SK-N-SH (cell line): ENCODE results near the gene CADPS2. TPM values are rescaled to one million over a fixed set of nuclear protein-coding genes. Genes with fewer than 3 reads are reported as not detected.

Experiments used
- CTCF ChIA-PET: fragments of 300-600, 350-600 bp; formaldehyde crosslinking; extraction: SDS; loops from one replicate; lab custom pipeline; 2021; lab: Yijun Ruan, JAX
- POLR2A ChIA-PET: fragments of 350-600 bp; sonication (Branson Sonifier 250); formaldehyde crosslinking; extraction: SDS; loops from one replicate; lab custom pipeline; 2020; ENCODE audit warnings: antibody characterized with exemption, inconsistent platforms; lab: Yijun Ruan, JAX
- DNase-seq: peaks from one replicate; pipeline ENCODE4 v3.0.0; 2012
- H2AFZ ChIP-seq: fragments of 200-600 bp; sonication (generic); 2 replicates; pipeline ENCODE4 v1.8.1; 2016; ENCODE audit warnings: antibody characterized with exemption, mild to moderate bottlenecking, low read depth
- H3F3A ChIP-seq: fragments of 200-600 bp; sonication (generic); replicated peaks from 2 replicates; pipeline ENCODE3; 2016; ENCODE audit warnings: antibody characterized with exemption, mild to moderate bottlenecking; ENCODE audit not compliant: insufficient read depth
- H3K27ac ChIP-seq, 2 experiments: fragments of 200-500 bp in 1 of 2; fragments of 200-600 bp in 1 of 2; sonication (Bioruptor generic) in 1 of 2; sonication (generic), shearing (Covaris generic) in 1 of 2; 2 replicates each; pipeline versions ENCODE4 v1.5.1 to v1.6.1; 2014 to 2016; ENCODE audit warnings: low read depth in 2 of 2, inconsistent platforms in 1 of 2, low read length in 1 of 2, mild to moderate bottlenecking in 1 of 2, mixed read lengths in 1 of 2
- H3K27me3 ChIP-seq: fragments of 200-600 bp; sonication (generic), shearing (Covaris generic); 2 replicates; pipeline ENCODE4 v1.6.1; 2016; ENCODE audit warnings: mixed run types; ENCODE audit not compliant: insufficient read depth
- H3K36me3 ChIP-seq, 2 experiments: fragments of 200-500 bp in 1 of 2; fragments of 200-600 bp in 1 of 2; sonication (Bioruptor generic) in 1 of 2; sonication (generic) in 1 of 2; replicated peaks in 1 of 2; 2 replicates each; pipeline versions ENCODE3 to v1.5.1; 2014 to 2016; ENCODE audit warnings: low read length in 1 of 2, mild to moderate bottlenecking in 1 of 2; ENCODE audit not compliant: insufficient read depth in 2 of 2, control insufficient read depth in 1 of 2
- H3K4me1 ChIP-seq, 2 experiments: fragments of 200-500 bp in 1 of 2; fragments of 200-600 bp in 1 of 2; sonication (Bioruptor generic) in 1 of 2; sonication (generic), shearing (Covaris generic) in 1 of 2; 2 replicates each; pipeline versions ENCODE4 v1.5.1 to v1.6.1; 2014 to 2016; ENCODE audit warnings: low read depth in 1 of 2, low read length in 1 of 2, mixed run types in 1 of 2; ENCODE audit not compliant: insufficient read depth in 2 of 2, control insufficient read depth in 1 of 2
- H3K4me2 ChIP-seq: fragments of 200-600 bp; sonication (generic), shearing (Covaris generic); 2 replicates; pipeline ENCODE4 v1.6.1; 2017; ENCODE audit warnings: mixed run types
- H3K4me3 ChIP-seq, 2 experiments: fragments of 200-500 bp in 1 of 2; fragments of 200-600 bp in 1 of 2; sonication (Bioruptor generic) in 1 of 2; sonication (generic), shearing (Covaris generic) in 1 of 2; 2 replicates each; pipeline versions ENCODE4 v1.5.1 to v1.8.1; 2014 to 2016; ENCODE audit warnings: low read depth in 2 of 2, inconsistent platforms in 1 of 2, low read length in 1 of 2, mild to moderate bottlenecking in 1 of 2, mixed read lengths in 1 of 2, moderate library complexity in 1 of 2
- H3K79me2 ChIP-seq: fragments of 200-600 bp; sonication (generic); 2 replicates; pipeline ENCODE4 v1.8.1; 2017; ENCODE audit warnings: mild to moderate bottlenecking; ENCODE audit not compliant: insufficient read depth
- H3K9ac ChIP-seq: fragments of 200-600 bp; sonication (generic); 2 replicates; pipeline ENCODE4 v1.6.1; 2017; ENCODE audit warnings: mixed run types
- H3K9me2 ChIP-seq: fragments of 200-600 bp; sonication (generic); 2 replicates; pipeline ENCODE4 v1.6.1; 2017; ENCODE audit warnings: mixed run types
- H3K9me3 ChIP-seq: fragments of 200-600 bp; sonication (generic); 2 replicates; pipeline ENCODE4 v1.6.1; 2017; ENCODE audit warnings: mixed run types, mild to moderate bottlenecking, moderate library complexity
- H4K20me1 ChIP-seq: fragments of 200-600 bp; sonication (generic); 2 replicates; pipeline ENCODE4 v1.6.1; 2017; ENCODE audit warnings: mild to moderate bottlenecking, mixed run types; ENCODE audit not compliant: insufficient read depth
- CTCF ChIP-seq: fragments of 200-600 bp; sonication (generic); IDR thresholded peaks from 2 replicates; pipeline ENCODE4 v1.6.1; 2017; ENCODE audit warnings: antibody characterized with exemption, mild to moderate bottlenecking, moderate library complexity
- FOSL2 ChIP-seq: IDR thresholded peaks from 2 replicates; pipeline ENCODE4 v1.4.0; 2012; ENCODE audit warnings: low read depth, mild to moderate bottlenecking, moderate library complexity, borderline replicate concordance
- FOXJ3 ChIP-seq: sonication (generic); formaldehyde crosslinking; IDR thresholded peaks from 2 replicates; pipeline ENCODE4 v1.5.1; 2020; ENCODE audit warnings: mild to moderate bottlenecking, missing genetic modification reagents
- FOXM1 ChIP-seq: IDR thresholded peaks from 2 replicates; pipeline ENCODE4 v1.4.0; 2012; ENCODE audit warnings: low read depth, mild to moderate bottlenecking
- MAX ChIP-seq: IDR thresholded peaks from 2 replicates; pipeline ENCODE4 v1.4.0; 2012; ENCODE audit warnings: low read depth
- NFIC ChIP-seq: IDR thresholded peaks from 2 replicates; pipeline ENCODE4 v1.4.0; 2012; ENCODE audit warnings: borderline replicate concordance
- NRF1 ChIP-seq: IDR thresholded peaks from 2 replicates; pipeline ENCODE4 v1.6.1; 2012; ENCODE audit warnings: low read depth, mild to moderate bottlenecking, low read length
- RAD21 ChIP-seq: IDR thresholded peaks from 2 replicates; pipeline ENCODE4 v1.6.1; 2012; ENCODE audit warnings: mild to moderate bottlenecking, low read length
- RFX5 ChIP-seq: IDR thresholded peaks from 2 replicates; pipeline ENCODE4 v1.6.1; 2012; ENCODE audit warnings: mild to moderate bottlenecking, improper control_type of control experiment, low read length
- RXRA ChIP-seq: IDR thresholded peaks from 2 replicates; pipeline ENCODE4 v1.4.0; 2012; ENCODE audit warnings: low read depth, mild to moderate bottlenecking, borderline replicate concordance
- SMC3 ChIP-seq: IDR thresholded peaks from 2 replicates; pipeline ENCODE4 v1.6.1; 2012; ENCODE audit warnings: low read depth, low read length, improper control_type of control experiment
- YY1 ChIP-seq: IDR thresholded peaks from 2 replicates; pipeline ENCODE4 v1.4.0; 2012; ENCODE audit warnings: low read depth, mild to moderate bottlenecking
- WGBS: methylation state at CpG from one replicate; pipeline ENCODE4 v1.1.6; 2017; ENCODE audit warnings: low lambda C conversion rate; 5-methylcytosine and 5-hydroxymethylcytosine counted together
- polyA plus RNA-seq, 3 experiments: library from polyadenylated mRNA; depleted of rRNA; stranded (reverse); fragments of >200 nt; gene quantifications; 2 replicates each; pipeline ENCODE4 v1.2.3, GENCODE V29; 2012
- TF ChIP-seq, protein P1 (sequence below): IDR thresholded peaks from 2 replicates; pipeline ENCODE4 v1.4.0; 2012; ENCODE audit warnings: low read depth, borderline replicate concordance
- TF ChIP-seq, protein P2 (sequence below): fragments of 150-350 bp; IDR thresholded peaks from 2 replicates; pipeline ENCODE4 v1.6.1; 2017; ENCODE audit warnings: antibody characterized with exemption, low read length, low read depth, borderline replicate concordance
- TF ChIP-seq, protein P3 (sequence below): fragments of 150-350 bp; IDR thresholded peaks from 2 replicates; pipeline ENCODE4 v1.6.1; 2016; ENCODE audit warnings: mild to moderate bottlenecking, low read depth, low read length
- TF ChIP-seq, protein P4 (sequence below): IDR thresholded peaks from 2 replicates; pipeline ENCODE4 v1.4.0; 2012; ENCODE audit warnings: low read depth, borderline replicate concordance

CADPS2 gene
- polyA plus RNA-seq, 1 of the 3 experiments (the other 2 are of a cell fraction), result 0.05 TPM

DNA sequence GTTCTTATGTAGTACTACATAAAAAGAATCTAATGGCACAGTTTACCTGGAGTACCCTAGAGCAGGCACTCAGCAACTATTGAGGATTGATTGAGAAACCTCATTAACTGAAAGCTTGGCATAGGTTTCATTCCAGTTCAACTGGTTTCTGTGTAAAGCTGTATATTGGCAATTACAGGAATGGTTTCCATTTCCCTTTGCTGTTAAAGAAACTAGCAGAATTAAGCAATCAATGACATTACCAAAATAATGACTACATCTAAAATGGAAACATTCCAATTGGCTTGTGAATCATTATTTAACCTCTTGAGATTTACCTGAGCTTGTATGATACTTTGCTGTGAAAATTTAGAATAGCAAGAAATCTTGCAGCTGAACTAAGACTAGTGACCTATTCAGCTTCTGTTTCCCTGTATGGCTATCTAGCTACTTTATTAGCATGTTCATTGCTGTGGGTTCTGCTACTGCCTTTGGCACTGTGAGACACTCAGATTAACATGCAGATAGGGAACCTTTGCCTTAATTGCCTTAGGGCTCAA lies 33.5 kb upstream of the CADPS2 start:
- H2AFZ ChIP-seq, result no peak overlapping the region
- no peak overlapping the region for H3K4me3 ChIP-seq
- no peaks in the 10 kb centered on the region for H3K9me3 ChIP-seq
- no peaks in the 10 kb centered on the region for H3K36me3 ChIP-seq
- H3K79me2 ChIP-seq, result no peaks in the 10 kb centered on the region
- POLR2A ChIA-PET, result no interaction called here
- no peaks in the 10 kb centered on the region for H3F3A ChIP-seq
- H3K4me2 ChIP-seq, result no peak overlapping the region
- no peak for DNase-seq
- H3K27me3 ChIP-seq, result no peaks in the 10 kb centered on the region; the same call in 1 of the 2 replicates
- no peak overlapping the region for H3K27ac ChIP-seq
- H3K9ac ChIP-seq, result no peak overlapping the region
- H3K4me1 ChIP-seq, result no peaks in the 10 kb centered on the region
- H4K20me1 ChIP-seq, result no peaks in the 10 kb centered on the region
- H3K9me2 ChIP-seq, result no peaks in the 10 kb centered on the region; the same call in 1 of the 2 replicates
- CTCF ChIA-PET, result no interaction called here
- TF ChIP-seq MAX, result no peak
- TF ChIP-seq FOXM1, result no peak
- no peak for TF ChIP-seq YY1
- TF ChIP-seq CTCF, result no peak
- TF ChIP-seq SMC3, result no peak
- no peak for TF ChIP-seq NRF1
- TF ChIP-seq, protein P1, sequence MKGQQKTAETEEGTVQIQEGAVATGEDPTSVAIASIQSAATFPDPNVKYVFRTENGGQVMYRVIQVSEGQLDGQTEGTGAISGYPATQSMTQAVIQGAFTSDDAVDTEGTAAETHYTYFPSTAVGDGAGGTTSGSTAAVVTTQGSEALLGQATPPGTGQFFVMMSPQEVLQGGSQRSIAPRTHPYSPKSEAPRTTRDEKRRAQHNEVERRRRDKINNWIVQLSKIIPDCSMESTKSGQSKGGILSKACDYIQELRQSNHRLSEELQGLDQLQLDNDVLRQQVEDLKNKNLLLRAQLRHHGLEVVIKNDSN, result no peak
- TF ChIP-seq, protein P2, sequence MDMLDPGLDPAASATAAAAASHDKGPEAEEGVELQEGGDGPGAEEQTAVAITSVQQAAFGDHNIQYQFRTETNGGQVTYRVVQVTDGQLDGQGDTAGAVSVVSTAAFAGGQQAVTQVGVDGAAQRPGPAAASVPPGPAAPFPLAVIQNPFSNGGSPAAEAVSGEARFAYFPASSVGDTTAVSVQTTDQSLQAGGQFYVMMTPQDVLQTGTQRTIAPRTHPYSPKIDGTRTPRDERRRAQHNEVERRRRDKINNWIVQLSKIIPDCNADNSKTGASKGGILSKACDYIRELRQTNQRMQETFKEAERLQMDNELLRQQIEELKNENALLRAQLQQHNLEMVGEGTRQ, result no peak

DNA sequence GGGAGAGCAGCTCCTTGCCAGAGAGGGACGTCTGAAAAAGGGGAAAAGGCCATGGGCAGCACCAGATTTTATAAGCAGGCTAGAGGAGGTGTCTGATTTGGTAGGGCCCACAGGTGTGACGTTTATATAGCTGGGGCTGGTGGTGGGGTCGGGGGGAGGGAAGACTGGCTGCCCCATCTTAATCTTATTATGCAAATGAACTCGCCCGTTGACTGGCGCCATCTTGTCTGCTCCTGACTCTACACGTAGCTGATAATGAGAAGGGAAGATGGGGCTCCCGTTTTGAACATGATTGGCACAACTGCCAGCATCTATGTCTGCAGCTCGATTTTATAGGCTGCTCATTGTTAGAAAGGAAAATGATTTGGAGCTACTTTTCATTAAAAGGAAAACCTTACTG lies 28.6 kb upstream of the CADPS2 start:
- Histone ChIP-seq H3K9me2 (no peaks in the 10 kb centered on the region), H3F3A (no peaks in the 10 kb centered on the region), H3K4me2 (no peak overlapping the region), H3K9me3 (no peaks in the 10 kb centered on the region), H3K79me2 (no peaks in the 10 kb centered on the region), H3K9ac (no peak overlapping the region), H3K27me3 (peaks cover 10% of the 10 kb centered on the region; the same call in 1 of the 2 replicates), H3K27ac (no peak overlapping the region), H3K4me1 (no peaks in the 10 kb centered on the region), H3K4me3 (no peak overlapping the region), H4K20me1 (no peaks in the 10 kb centered on the region), H2AFZ (no peak overlapping the region), H3K36me3 (no peaks in the 10 kb centered on the region)
- ChIA-PET CTCF (no interaction called here), POLR2A (interaction anchor here (0.7 kb wide), 1 partner anchor 12 kb away, joined by 6 read pairs; no protein-coding TSS in a partner anchor)
- 6% methylated on average over 9 of the region's 9 CpGs for WGBS
- no peak for DNase-seq
- TF ChIP-seq, protein P3, sequence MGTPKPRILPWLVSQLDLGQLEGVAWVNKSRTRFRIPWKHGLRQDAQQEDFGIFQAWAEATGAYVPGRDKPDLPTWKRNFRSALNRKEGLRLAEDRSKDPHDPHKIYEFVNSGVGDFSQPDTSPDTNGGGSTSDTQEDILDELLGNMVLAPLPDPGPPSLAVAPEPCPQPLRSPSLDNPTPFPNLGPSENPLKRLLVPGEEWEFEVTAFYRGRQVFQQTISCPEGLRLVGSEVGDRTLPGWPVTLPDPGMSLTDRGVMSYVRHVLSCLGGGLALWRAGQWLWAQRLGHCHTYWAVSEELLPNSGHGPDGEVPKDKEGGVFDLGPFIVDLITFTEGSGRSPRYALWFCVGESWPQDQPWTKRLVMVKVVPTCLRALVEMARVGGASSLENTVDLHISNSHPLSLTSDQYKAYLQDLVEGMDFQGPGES, result no peak
- no peak for TF ChIP-seq RXRA
- TF ChIP-seq RAD21, result no peak
- TF ChIP-seq, protein P2, result no peak
- TF ChIP-seq SMC3, result no peak
- TF ChIP-seq, protein P4, sequence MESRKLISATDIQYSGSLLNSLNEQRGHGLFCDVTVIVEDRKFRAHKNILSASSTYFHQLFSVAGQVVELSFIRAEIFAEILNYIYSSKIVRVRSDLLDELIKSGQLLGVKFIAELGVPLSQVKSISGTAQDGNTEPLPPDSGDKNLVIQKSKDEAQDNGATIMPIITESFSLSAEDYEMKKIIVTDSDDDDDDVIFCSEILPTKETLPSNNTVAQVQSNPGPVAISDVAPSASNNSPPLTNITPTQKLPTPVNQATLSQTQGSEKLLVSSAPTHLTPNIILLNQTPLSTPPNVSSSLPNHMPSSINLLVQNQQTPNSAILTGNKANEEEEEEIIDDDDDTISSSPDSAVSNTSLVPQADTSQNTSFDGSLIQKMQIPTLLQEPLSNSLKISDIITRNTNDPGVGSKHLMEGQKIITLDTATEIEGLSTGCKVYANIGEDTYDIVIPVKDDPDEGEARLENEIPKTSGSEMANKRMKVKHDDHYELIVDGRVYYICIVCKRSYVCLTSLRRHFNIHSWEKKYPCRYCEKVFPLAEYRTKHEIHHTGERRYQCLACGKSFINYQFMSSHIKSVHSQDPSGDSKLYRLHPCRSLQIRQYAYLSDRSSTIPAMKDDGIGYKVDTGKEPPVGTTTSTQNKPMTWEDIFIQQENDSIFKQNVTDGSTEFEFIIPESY, result no peak
- TF ChIP-seq NFIC, result no peak
- no peak for TF ChIP-seq RFX5
- TF ChIP-seq MAX, result no peak
- TF ChIP-seq FOXJ3, result no peak
- no peak for TF ChIP-seq FOSL2
